A673 (cell line): ENCODE results near the gene IL37. TPM values are rescaled to one million over a fixed set of nuclear protein-coding genes. Genes with fewer than 3 reads are reported as not detected.
"Not testable (repeated sequence)": the region's sequence is repeated elsewhere in the genome, so short reads cannot be mapped to it uniquely, and the experiment has no call there.

ENCODE experiments used
- BruUV-seq: library from RNA; stranded (reverse); fragments of 400-500 nt; replicated peaks from 2 replicates; lab custom pipeline; 2021; lab: Mats Ljungman, UMichigan
- CTCF ChIA-PET: fragments of 300-600 bp; sonication (Branson Sonifier 250); formaldehyde crosslinking; loops from one replicate; lab custom pipeline; 2022; ENCODE audit warnings: antibody characterized with exemption; lab: Charles Lee
- POLR2A ChIA-PET: fragments of 300-600 bp; sonication (Branson Sonifier 250); formaldehyde crosslinking; loops from one replicate; lab custom pipeline; 2022; ENCODE audit warnings: antibody characterized with exemption; ENCODE audit not compliant: low non-redundant PET; lab: Charles Lee
- DNase-seq: peaks from one replicate; pipeline ENCODE4 v3.0.0-alpha.2; 2015; ENCODE audit warnings: low spot score
- H3K27ac ChIP-seq: fragments of 200-600 bp; sonication (generic); 2 replicates; pipeline ENCODE4 v1.5.1; 2016; ENCODE audit warnings: mixed run types, low read depth, mild to moderate bottlenecking, mixed read lengths, antibody characterized with exemption, low read length; ENCODE audit not compliant: poor library complexity, severe bottlenecking
- H3K27me3 ChIP-seq: fragments of 200-600 bp; sonication (generic); replicated peaks from 2 replicates; pipeline ENCODE4 v1.6.1; 2017; ENCODE audit warnings: mixed run types, low read depth, mild to moderate bottlenecking, mixed read lengths, antibody characterized with exemption, low read length; ENCODE audit not compliant: insufficient read depth, poor library complexity
- H3K36me3 ChIP-seq: fragments of 200-600 bp; sonication (generic); 2 replicates; pipeline ENCODE4 v1.6.1; 2016; ENCODE audit warnings: mixed run types, mild to moderate bottlenecking, mixed read lengths, antibody characterized with exemption, low read length; ENCODE audit not compliant: insufficient read depth, poor library complexity, severe bottlenecking
- H3K4me1 ChIP-seq: fragments of 200-600 bp; sonication (generic); 2 replicates; pipeline ENCODE4 v1.6.1; 2017; ENCODE audit warnings: mixed run types, mild to moderate bottlenecking, mixed read lengths, antibody characterized with exemption, low read length; ENCODE audit not compliant: insufficient read depth, poor library complexity, severe bottlenecking
- H3K4me3 ChIP-seq: fragments of 200-600 bp; sonication (generic); 2 replicates; pipeline ENCODE4 v1.5.1; 2016; ENCODE audit warnings: low read depth, mixed run types, mild to moderate bottlenecking, mixed read lengths, low read length; ENCODE audit not compliant: poor library complexity, severe bottlenecking
- H3K9me3 ChIP-seq: fragments of 200-600 bp; sonication (generic); 2 replicates; pipeline ENCODE4 v1.6.1; 2016; ENCODE audit warnings: mixed run types, low read depth, mild to moderate bottlenecking, mixed read lengths, antibody characterized with exemption, low read length; ENCODE audit not compliant: poor library complexity, severe bottlenecking
- CTCF ChIP-seq: fragments of 300-800, 200-600 bp; sonication (generic); conservative IDR thresholded peaks from 2 replicates; pipeline ENCODE4 v1.5.1; 2017; ENCODE audit warnings: low read depth, mild to moderate bottlenecking, antibody characterized with exemption, low read length, moderate library complexity, mixed read lengths
- EZH2 ChIP-seq: fragments of 200-600 bp; sonication (generic); IDR thresholded peaks from 2 replicates; pipeline ENCODE4 v1.6.1; 2017; ENCODE audit warnings: borderline replicate concordance, low read depth, mild to moderate bottlenecking, mixed read lengths, antibody characterized with exemption, low read length; ENCODE audit not compliant: poor library complexity, severe bottlenecking
- intact Hi-C: fragments of 100-400 bp; cut with micrococcal nuclease; formaldehyde crosslinking; loops from one replicate; pipeline ENCODE4 v1.10.0; 2022; ENCODE audit not compliant: unreplicated experiment
- total RNA-seq: library from RNA; stranded (reverse); gene quantifications from 2 replicates; pipeline ENCODE4 v1.2.3, GENCODE V29; 2021

IL37 gene
- total RNA-seq, 1 experiment from 2014 or later: not detected

GRCh38 chr2:112933261-112933660, 22.3 kb downstream of the IL37 start:
- H3K4me1 ChIP-seq: no peaks in the 10 kb centered on the region
- TF ChIP-seq EZH2: no peak
- no peak for TF ChIP-seq CTCF
- no peaks in the 10 kb centered on the region for H3K36me3 ChIP-seq
- intact Hi-C loops: no loop called here
- no peaks in the 10 kb centered on the region for H3K9me3 ChIP-seq
- no peak overlapping the region for H3K4me3 ChIP-seq
- ChIA-PET POLR2A (no interaction called here), CTCF (no interaction called here)
- DNase-seq: no peak
- H3K27ac ChIP-seq: no peak overlapping the region
- no TSS peak for BruUV-seq
- no peaks in the 10 kb centered on the region for H3K27me3 ChIP-seq

GRCh38 chr2:112934117-112934516, 23.2 kb downstream of the IL37 start:
- H3K27me3 ChIP-seq, H3K9me3 ChIP-seq, CTCF ChIA-PET, DNase-seq, H3K4me1 ChIP-seq, H3K36me3 ChIP-seq, BruUV-seq, H3K4me3 ChIP-seq, POLR2A ChIA-PET, H3K27ac ChIP-seq, intact Hi-C loops: not testable (repeated sequence)

GRCh38 chr2:112936927-112937232, 25.9 kb downstream of the IL37 start:
- BruUV-seq: no TSS peak
- no peak overlapping the region for H3K27ac ChIP-seq
- no peak for DNase-seq
- no peaks in the 10 kb centered on the region for H3K9me3 ChIP-seq
- no peak overlapping the region for H3K4me3 ChIP-seq
- no peaks in the 10 kb centered on the region for H3K4me1 ChIP-seq
- H3K36me3 ChIP-seq: no peaks in the 10 kb centered on the region
- H3K27me3 ChIP-seq: no peaks in the 10 kb centered on the region
- TF ChIP-seq EZH2 (no peak), CTCF (no peak)
- POLR2A ChIA-PET: no interaction called here
- intact Hi-C loops: no loop called here
- CTCF ChIA-PET: no interaction called here

GRCh38 chr2:112938904-112939303, 27.9 kb downstream of the IL37 start:
- Histone ChIP-seq H3K4me3 (no peak overlapping the region), H3K4me1 (no peaks in the 10 kb centered on the region), H3K27me3 (no peaks in the 10 kb centered on the region), H3K27ac (no peak overlapping the region), H3K36me3 (no peaks in the 10 kb centered on the region), H3K9me3 (no peaks in the 10 kb centered on the region)
- ChIA-PET CTCF (no interaction called here), POLR2A (no interaction called here)
- DNase-seq: no peak
- intact Hi-C loops: no loop called here
- TF ChIP-seq EZH2: no peak
- no peak for TF ChIP-seq CTCF
- BruUV-seq: no TSS peak
